ENCODE data around the gene HDAC11. TPM values are rescaled to one million over a fixed set of nuclear protein-coding genes. Genes with fewer than 3 reads are reported as not detected.
A peak's percentile ranks its signal among the peaks of the same experiment; 100 is the strongest.

Gene HDAC11
- total and polyA plus RNA-seq, 2 of the 13 experiments (the other 11 are each of a cell fraction or from before 2014, with no cell fraction given): 13.7 to 33.1 TPM

DNA sequence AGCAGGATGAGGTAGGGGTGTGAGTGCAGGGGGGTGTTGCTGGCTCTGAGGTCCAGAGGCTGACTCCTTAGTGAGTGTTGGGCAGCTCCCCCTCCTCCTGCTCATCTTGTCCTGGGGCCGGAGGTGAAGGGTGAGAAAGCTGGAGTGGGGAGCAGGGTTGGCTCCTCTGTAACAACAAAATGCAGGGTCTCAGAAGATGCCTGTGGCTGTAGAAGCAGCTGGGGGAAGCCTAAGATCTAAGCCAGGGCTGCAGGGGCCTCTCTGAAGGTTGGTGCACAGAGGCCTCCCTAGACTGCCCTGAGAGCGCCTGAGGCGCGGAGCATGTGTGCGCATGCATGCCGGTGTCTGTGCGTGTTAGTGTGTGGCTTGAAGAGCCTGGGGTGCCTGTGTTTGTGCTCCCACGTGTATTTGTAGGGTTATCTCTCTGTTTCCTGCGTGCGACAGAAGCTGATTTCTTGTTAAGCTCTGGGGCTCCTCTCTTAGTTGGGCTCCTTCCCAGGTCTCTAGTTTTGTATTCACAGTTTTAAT is 5.3 kb upstream of the HDAC11 start:
- TF ChIP-seq KLF6 (CRISPR knock-in tag; IDR thresholded peaks at IDR 0.05): no peak
- TF ChIP-seq, protein P1, sequence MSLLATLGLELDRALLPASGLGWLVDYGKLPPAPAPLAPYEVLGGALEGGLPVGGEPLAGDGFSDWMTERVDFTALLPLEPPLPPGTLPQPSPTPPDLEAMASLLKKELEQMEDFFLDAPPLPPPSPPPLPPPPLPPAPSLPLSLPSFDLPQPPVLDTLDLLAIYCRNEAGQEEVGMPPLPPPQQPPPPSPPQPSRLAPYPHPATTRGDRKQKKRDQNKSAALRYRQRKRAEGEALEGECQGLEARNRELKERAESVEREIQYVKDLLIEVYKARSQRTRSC (CRISPR knock-in tag; IDR thresholded peaks at IDR 0.05; ENCODE audit: low read depth): 0 out of 2 replicates have a peak, but pooled peaks have one; percentile 39
- TF ChIP-seq, protein P2, sequence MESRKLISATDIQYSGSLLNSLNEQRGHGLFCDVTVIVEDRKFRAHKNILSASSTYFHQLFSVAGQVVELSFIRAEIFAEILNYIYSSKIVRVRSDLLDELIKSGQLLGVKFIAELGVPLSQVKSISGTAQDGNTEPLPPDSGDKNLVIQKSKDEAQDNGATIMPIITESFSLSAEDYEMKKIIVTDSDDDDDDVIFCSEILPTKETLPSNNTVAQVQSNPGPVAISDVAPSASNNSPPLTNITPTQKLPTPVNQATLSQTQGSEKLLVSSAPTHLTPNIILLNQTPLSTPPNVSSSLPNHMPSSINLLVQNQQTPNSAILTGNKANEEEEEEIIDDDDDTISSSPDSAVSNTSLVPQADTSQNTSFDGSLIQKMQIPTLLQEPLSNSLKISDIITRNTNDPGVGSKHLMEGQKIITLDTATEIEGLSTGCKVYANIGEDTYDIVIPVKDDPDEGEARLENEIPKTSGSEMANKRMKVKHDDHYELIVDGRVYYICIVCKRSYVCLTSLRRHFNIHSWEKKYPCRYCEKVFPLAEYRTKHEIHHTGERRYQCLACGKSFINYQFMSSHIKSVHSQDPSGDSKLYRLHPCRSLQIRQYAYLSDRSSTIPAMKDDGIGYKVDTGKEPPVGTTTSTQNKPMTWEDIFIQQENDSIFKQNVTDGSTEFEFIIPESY (CRISPR knock-in tag; IDR thresholded peaks at IDR 0.05): peak; percentile 63
- peak; percentile 40; the same call in 1 of the 2 replicates for TF ChIP-seq ZBTB38 (CRISPR knock-in tag; IDR thresholded peaks at IDR 0.05)
- whole genome bisulfite sequencing (ENCODE audit: low lambda C conversion rate): 85% methylated on average over 4 of the region's 10 CpGs
- no peaks in the 10 kb centered on the region for H3K9me3 ChIP-seq (ENCODE audit: low read length)
- intact Hi-C loops (cut with micrococcal nuclease; ENCODE audit: unreplicated experiment): no loop called here
- BruUV-seq (replicated peaks): no TSS peak
- in situ Hi-C loops (cut with HindIII; ENCODE audit: extremely low pct_ligation_motif_present, low pct_unique_long_range_greater_than_20kb): no loop called here
- H3K36me3 ChIP-seq (replicated peaks in 1 of 2; ENCODE audit: control insufficient read depth in 1 of 2, insufficient read depth in 2 of 2, low read length in 2 of 2): no peaks in the 10 kb centered on the region
- H3K4me1 ChIP-seq (ENCODE audit: insufficient read depth, low read length): peaks cover 93% of the 10 kb centered on the region
- no peak overlapping the region for H2AFZ ChIP-seq (ENCODE audit: low read length)
- H3K79me2 ChIP-seq (ENCODE audit: insufficient read depth, low read length): peaks cover 7% of the 10 kb centered on the region
- H4K20me1 ChIP-seq (ENCODE audit: insufficient read depth, low read length): no peaks in the 10 kb centered on the region
- no peaks in the 10 kb centered on the region; a peak in 1 of 5 replicates for H3K27me3 ChIP-seq (ENCODE audit: control insufficient read depth in 1 of 2, insufficient read depth in 2 of 2, low read length in 2 of 2)
- no peak overlapping the region for H3K4me3 ChIP-seq (replicated peaks in 1 of 3; ENCODE audit: insufficient read depth in 1 of 3, low read depth in 2 of 3, low read length in 3 of 3)
- ATAC-seq (no peak), DNase-seq (ENCODE audit: low spot score) (no peak), FAIRE-seq (no peak)
- no peak overlapping the region for H3K9ac ChIP-seq (ENCODE audit: insufficient read depth, low read depth, low read length)
- no peak overlapping the region for H3K4me2 ChIP-seq (ENCODE audit: low read depth, low read length)
- ChIA-PET POLR2A (no interaction called here), CTCF (ENCODE audit: low intra/inter-chr PET ratio, low total read pairs) (no interaction called here)
- H3K27ac ChIP-seq (ENCODE audit: extremely low read length, insufficient read depth, low read length): no peak overlapping the region

All from HepG2 (cell line).